HG03135 (cell line): ENCODE data around the gene DGCR6.
A peak's percentile ranks its signal among the peaks of the same experiment; 100 is the strongest.
"Not testable (repeated sequence)": the region's sequence is repeated elsewhere in the genome, so short reads cannot be mapped to it uniquely, and the experiment has no call there.

ENCODE experiments used
- ATAC-seq: cut with Tn5 transposase; IDR thresholded peaks from one replicate; pipeline ENCODE4 v1.9.1; 2021; ENCODE audit warnings: mild to moderate bottlenecking, moderate library complexity; ENCODE audit not compliant: unreplicated experiment

The DGCR6 gene

GRCh38 chr22:18929459-18929858 is 23.3 kb downstream of the DGCR6 start:
- ATAC-seq = no peak

- ATAC-seq = no peak
Measured at GRCh38 chr22:18931905-18932652, 26.0 kb downstream of the DGCR6 start.

DNA sequence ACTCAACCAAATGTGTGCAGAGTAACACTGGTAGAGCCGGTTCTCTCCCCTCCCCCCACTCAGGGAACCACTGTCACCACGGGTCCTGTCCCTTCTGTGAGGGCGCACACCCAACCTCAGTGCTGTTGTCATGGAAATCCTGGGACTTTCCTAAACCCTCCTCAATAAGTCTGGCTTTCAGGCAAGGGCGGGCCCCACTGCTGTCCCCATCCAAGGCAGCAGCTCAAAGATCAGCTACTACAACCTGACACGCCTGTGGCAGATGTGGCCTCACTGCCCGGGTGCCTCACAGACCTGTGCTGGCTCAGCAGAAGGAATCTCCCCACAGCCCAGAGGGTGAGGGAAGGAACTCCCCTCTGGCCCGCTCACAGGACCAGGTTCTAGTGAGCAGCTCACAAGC is 27.8 kb downstream of the DGCR6 start:
- ATAC-seq = no peak

GRCh38 chr22:18934688-18935087 is 28.6 kb downstream of the DGCR6 start:
- ATAC-seq = not testable (repeated sequence)

DNA sequence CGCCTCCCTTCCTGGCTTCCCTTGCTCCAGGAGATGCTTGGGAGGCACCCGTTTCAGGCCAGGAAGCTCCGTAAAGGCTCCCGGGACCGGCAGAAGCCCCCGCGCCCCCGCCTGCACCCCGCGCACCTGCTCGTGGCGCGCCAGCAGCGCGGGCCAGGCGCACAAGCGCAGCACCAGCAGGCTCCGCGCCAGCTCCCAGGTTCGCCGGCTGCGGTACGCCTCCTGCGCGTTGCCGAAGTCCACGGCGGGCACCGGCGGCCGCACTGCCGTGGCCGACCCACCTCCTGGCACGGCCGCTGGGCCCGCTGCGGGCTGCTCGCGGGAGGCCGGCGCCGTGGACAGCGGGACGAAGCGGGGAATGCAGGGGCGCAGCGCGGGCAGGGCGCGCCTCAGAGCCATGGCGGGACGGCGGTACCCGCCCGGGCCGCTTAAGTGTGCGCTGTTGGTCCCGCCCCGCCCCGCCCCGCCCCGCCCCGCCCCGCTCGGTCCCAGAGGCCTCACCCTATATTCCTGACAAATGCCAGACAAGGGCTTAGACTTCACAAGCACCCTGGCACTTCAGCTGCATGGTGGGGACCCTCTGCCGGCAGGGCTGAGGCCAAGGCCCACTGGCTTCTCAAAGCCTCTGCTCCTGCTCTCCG is 29.9 kb downstream of the DGCR6 start, which contains the start of gene PRODH:
PRODH (minus strand) TSS at position 405 of the 641 bp plus-strand sequence; CDS start at position 399, 6 bp downstream.
- ATAC-seq = no peak

- ATAC-seq = not testable (repeated sequence)
Measured at GRCh38 chr22:18938691-18939090, 32.6 kb downstream of the DGCR6 start.

DNA sequence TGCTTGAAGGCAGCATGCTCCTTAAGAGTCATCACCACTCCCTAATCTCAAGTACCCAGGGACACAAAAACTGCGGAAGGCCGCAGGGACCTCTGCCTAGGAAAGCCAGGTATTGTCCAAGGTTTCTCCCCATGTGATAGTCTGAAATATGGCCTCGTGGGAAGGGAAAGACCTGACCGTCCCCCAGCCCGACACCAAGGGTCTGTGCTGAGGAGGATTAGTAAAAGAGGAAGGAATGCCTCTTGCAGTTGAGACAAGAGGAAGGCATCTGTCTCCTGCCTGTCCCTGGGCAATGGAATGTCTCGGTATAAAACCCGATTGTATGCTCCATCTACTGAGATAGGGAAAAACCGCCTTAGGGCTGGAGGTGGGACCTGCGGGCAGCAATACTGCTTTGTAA is 41.0 kb downstream of the DGCR6 start:
- ATAC-seq = not testable (repeated sequence)

DNA sequence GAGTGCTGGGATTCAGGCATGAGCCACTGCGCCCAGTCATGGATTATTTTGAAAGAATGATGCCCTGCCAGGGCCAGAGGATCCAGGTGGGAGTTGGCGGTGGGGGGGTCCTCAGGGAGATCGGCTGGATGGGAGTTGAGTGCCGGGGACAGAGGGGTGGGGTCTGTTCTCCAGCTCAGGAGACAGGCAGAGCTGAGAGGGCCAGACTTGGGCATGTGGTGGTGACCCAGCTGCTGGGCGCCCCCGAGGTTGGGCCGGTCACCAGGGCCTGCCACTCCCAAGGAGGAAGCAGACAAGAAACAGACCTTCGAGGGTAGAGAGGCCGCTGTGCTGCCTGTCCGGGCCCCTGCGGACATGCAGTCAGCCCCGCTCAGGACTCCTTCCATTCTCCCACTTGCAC is 41.8 kb downstream of the DGCR6 start:
- no peak for ATAC-seq

GRCh38 chr22:18950141-18950540 is 44.0 kb downstream of the DGCR6 start:
- no peak for ATAC-seq

- ATAC-seq = no peak
Measured at GRCh38 chr22:18952022-18952421, 45.9 kb downstream of the DGCR6 start.

DNA sequence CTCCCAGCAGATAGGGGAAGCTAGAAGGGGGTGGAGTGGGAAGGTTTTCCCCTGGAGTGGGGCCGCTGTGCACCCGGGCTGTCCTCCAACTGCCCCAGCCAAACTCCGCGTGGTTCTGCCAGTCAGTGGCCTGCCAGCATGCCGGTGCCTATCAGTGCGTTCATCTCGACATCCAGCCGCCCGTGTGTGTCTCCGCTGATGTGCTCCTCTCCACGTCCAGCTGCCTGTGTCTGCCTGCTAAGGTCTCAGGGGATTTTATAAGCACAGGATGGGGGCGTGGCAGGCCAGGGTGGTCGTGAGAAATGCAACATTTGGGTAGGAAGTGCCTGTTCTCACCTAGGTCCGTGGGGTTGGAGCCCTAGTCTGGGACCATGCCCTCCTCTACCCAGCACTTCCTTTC is 47.0 kb downstream of the DGCR6 start:
- not testable (repeated sequence) for ATAC-seq

DNA sequence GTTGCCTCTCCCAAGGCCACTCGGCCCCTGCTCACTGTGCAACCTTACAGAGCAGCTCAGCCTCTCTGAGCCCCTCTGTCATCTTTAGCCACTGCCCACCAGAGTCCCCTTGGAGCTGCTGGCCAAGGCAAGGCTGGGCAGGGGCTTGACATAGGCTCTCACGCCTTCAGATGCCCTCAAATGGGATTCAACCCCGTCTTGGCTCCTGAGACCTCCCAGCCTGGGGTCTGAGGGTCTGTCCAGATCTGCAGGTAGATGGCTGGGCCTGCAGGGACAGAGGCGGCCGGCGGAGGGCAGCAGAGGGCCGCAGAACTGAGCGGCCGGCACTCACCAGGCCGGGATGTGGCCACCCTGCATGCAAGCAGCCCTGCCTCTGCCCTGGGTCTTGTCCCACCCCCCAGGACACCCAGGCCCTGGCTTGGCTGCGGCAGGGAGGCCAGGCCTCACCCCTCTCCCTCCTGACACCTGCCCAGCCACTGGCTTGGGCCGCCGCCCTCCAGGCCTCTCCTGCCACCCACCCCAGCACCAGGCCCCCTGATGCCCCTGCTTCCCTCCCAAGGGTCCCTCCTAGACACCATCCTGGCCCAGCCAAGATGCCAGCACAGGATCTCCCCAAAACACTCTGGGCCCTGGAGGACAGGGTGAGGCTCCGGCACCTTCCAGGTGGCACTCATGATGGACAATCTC is 48.3 kb downstream of the DGCR6 start:
- ATAC-seq = peak; percentile 60

DNA sequence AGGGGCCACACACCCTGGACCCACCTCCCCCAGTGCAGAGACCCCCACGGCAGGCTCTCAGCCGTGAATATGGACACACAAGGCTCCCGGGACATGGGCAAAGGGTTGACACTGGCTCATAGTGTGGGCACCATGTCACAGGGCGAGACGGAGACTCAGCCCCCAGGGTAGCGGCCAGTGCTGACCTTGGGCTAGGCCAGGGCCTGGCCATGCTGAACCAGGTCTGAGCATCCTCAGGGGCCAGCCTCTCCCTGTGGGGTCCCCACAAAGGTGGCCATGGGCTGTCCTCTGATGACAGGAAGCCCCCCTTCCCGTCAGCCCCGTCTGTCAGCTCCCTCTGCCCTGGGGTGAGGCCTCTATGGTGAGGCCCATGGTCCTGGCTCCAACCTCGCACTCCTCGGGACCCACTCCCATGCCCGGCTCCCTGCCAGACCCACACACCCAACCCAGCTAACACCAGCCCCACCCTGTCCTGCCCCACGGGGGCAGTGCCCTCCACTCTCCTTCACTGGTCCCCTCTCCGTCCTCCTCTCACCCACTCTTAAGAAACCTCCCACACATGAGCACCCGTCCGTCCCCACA is 49.0 kb downstream of the DGCR6 start:
- no peak for ATAC-seq

DNA sequence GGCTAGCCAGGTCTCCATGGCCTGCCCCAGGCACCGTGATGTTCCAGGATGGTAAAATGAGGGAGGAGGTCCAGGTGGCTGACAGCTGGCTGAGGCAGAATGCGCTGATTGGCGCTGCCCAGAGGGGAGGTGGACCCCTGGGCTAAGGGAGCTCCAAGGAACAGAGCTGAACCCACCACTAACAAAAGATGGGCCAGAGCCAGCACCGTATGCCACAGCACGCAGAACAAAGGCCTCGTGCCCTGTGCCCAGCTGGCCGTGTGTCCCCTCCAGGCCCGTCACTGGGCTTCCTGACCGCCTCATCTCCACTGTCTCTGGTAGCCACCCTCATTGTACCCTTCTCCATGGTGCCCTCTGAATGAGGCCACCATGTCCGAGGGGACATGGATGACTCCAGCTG is 49.6 kb downstream of the DGCR6 start:
- no peak for ATAC-seq

DNA sequence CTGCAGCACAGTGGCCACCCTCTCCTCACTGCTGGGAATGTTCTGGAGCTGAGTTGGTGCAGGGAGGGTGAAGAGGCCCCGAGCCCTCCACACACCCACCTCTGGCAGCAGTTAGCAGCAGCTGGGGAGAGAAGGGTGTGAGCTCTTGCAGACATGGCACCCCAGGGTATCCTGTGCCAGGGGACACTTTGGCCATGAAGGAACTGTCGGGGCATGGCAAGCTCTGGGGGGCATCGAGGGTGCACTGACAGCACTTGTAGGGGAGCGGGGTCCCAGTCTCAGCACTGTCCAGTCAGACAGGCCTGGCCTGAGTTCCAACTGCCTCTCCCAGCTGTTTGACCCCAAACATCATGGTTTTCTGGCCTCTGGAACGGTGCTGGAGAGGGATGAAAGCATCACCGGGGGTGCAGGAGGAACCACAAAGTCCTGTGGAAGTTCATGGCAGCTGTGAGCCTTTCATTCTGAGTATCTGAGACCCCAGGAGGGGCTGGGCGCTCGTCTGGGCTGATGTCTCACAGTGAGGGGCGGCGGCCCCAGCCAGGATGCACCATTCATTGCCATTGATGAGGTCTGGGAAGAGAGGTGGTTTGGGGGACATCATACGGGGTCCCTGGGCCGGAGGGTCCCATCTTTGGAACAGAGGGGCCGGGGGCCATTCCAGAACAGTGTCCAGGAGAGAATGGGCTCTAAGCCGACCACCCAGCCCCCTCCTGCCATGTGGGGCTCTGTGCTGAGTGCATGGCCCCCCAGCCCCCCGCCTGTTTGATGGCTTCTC is 50.2 kb downstream of the DGCR6 start:
- not testable (repeated sequence) for ATAC-seq

DNA sequence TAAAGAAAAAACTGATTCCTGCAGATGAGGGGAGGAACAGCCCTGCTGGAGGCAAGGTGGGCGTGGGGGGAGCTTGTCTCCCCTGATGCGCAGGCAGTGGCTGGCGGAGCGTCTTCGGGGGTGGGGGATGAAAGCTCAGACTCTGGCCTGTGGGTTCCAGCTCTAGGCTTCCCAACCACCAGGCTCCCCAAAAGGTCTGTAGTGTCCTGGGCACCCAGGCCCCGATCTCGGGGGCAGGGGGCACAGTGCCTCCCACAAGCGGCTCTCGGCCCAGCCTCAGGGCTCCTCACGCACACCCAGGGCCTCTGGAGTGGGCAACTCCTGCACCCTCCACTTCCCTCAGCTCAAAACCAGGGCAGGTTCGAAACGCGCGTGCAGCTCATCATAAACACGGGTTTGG is 50.8 kb downstream of the DGCR6 start:
- not testable (repeated sequence) for ATAC-seq

DNA sequence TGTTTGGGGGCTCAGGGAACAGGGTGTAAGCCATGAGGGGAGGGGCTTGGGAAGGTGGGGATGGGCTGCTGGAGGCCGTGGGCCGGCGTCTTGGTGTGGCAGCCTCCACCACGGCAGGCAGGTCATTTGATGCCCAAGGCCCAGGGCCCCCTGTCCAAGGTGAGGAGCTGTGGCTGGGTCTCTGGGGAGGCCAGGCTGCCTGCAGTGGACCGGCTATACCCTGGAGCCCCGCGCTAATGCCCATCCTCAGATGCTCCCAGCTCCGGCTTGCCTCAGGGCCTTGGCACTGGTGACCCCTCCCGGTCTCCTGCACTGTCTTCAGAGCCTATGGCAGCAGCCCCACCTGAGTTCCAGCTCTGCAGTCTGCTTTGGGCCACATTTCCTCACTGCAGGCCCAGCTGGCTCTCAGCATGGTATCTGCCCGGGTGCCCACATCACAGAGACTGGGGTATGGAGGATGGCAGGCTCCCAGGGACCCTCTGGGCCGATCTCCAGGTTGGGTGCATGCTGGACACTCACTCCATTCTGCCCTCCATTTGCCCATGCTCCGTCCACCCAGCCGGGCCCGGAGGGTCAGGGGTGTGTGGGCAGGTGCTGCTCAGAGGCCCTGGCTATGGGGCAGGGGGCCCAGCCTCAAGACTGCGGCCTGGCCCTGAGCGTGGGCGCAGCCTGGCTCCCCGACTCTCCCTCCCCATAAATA is 51.7 kb downstream of the DGCR6 start:
- not testable (repeated sequence) for ATAC-seq

- ATAC-seq = not testable (repeated sequence)
Measured at GRCh38 chr22:18958321-18958705, 52.2 kb downstream of the DGCR6 start.

DNA sequence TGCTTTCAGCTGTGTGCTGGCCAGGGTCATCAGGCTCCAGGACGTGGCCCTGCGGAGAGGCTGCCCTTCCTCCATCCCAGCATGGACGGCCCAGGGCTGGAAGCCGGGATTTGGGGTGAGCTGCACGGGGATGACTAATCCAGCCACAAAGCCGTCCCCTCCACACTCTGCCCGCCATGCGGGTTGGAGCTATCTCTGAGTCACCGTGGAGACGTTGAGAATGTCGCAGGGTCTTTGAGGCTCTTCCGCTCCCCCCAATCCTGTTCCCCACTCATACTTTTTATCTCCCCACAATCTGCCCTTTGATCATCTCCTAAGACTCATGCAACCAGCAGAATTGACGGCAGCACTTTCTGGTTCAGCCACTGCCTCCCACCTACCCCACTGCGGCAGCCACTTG is 52.6 kb downstream of the DGCR6 start:
- not testable (repeated sequence) for ATAC-seq

GRCh38 chr22:18959266-18959665 is 53.1 kb downstream of the DGCR6 start:
- ATAC-seq = not testable (repeated sequence)
